Endothelial cell of umbilical vein (primary cell): ENCODE measurements around the gene STRBP. TPM values are rescaled to one million over a fixed set of nuclear protein-coding genes. Genes with fewer than 3 reads are reported as not detected.

Source experiments
- BruUV-seq: library from RNA; stranded (reverse); fragments of 400-500 nt; replicated peaks from 2 replicates; lab custom pipeline; 2021; lab: Mats Ljungman, UMichigan
- CTCF ChIA-PET: fragments of 300-600, 350-600 bp; sonication (Branson Sonifier 250); formaldehyde crosslinking; loops from one replicate; lab custom pipeline; 2021; ENCODE audit warnings: antibody characterized with exemption, inconsistent platforms; lab: Charles Lee
- POLR2A ChIA-PET: fragments of 300-600, 350-600 bp; sonication (Branson Sonifier 250); formaldehyde crosslinking; loops from one replicate; lab custom pipeline; 2021; ENCODE audit warnings: antibody characterized with exemption, inconsistent platforms; lab: Charles Lee
- DNase-seq: peaks from one replicate; pipeline ENCODE4 v3.0.0-alpha.2; 2011; ENCODE audit warnings: low read depth, low spot score
- FAIRE-seq: peaks from 2 replicates; lab custom pipeline; 2011; peaks lifted over from hg19 to GRCh38; lab: Jason Lieb, UNC
- H2AFZ ChIP-seq: 2 replicates; pipeline ENCODE4 v1.6.0; 2012; ENCODE audit warnings: low read depth, low read length, control low read depth, inconsistent platforms
- H3K27ac ChIP-seq: 2 replicates; pipeline ENCODE4 v1.5.1; 2011; ENCODE audit warnings: low read depth, mild to moderate bottlenecking, control low read depth, low read length, moderate library complexity; ENCODE audit not compliant: insufficient read depth
- H3K27me3 ChIP-seq, 2 experiments: 2 replicates each; pipeline versions ENCODE4 v1.6.0 to v1.6.1; 2011; ENCODE audit warnings: low read length in 2 of 2, mixed read lengths in 1 of 2; ENCODE audit not compliant: control insufficient read depth in 2 of 2, insufficient read depth in 2 of 2
- H3K36me3 ChIP-seq, 2 experiments: 2 replicates in 1 of 2; 3 replicates in 1 of 2; pipeline ENCODE4 v1.5.1; 2011; ENCODE audit warnings: low read length in 2 of 2, mild to moderate bottlenecking in 1 of 2, moderate library complexity in 1 of 2; ENCODE audit not compliant: control insufficient read depth in 2 of 2, insufficient read depth in 2 of 2; ENCODE audit errors: extremely low read depth in 1 of 2
- H3K4me1 ChIP-seq: 3 replicates; pipeline ENCODE4 v1.5.1; 2011; ENCODE audit warnings: mild to moderate bottlenecking, low read length; ENCODE audit not compliant: control insufficient read depth, insufficient read depth; ENCODE audit errors: extremely low read depth
- H3K4me2 ChIP-seq: 2 replicates; pipeline ENCODE4 v1.6.1; 2011; ENCODE audit warnings: low read length, control low read depth, mixed read lengths; ENCODE audit not compliant: insufficient read depth
- H3K4me3 ChIP-seq, 3 experiments: fragments of 200-600 bp in 1 of 3; sonication (generic), shearing (Covaris generic) in 1 of 3; replicated peaks in 1 of 3; 2 replicates each; pipeline ENCODE4 v1.5.1; 2011 to 2016; ENCODE audit warnings: control low read depth in 3 of 3, low read length in 3 of 3, mild to moderate bottlenecking in 2 of 3, inconsistent platforms in 1 of 3, low read depth in 1 of 3, moderate library complexity in 1 of 3; ENCODE audit not compliant: insufficient read depth in 1 of 3
- H3K79me2 ChIP-seq: 2 replicates; pipeline ENCODE4 v1.6.0; 2012; ENCODE audit warnings: low read length, inconsistent platforms; ENCODE audit not compliant: control insufficient read depth, insufficient read depth
- H3K9ac ChIP-seq: replicated peaks from 2 replicates; pipeline ENCODE3; 2011; ENCODE audit warnings: low read length, control low read depth; ENCODE audit not compliant: insufficient read depth; ENCODE audit errors: extremely low read depth
- H3K9me1 ChIP-seq: replicated peaks from 3 replicates; pipeline ENCODE4 v1.6.0; 2011; ENCODE audit warnings: mild to moderate bottlenecking, low read length; ENCODE audit not compliant: control insufficient read depth, insufficient read depth; ENCODE audit errors: extremely low read depth
- H3K9me3 ChIP-seq: replicated peaks from 2 replicates; pipeline ENCODE4 v1.5.1; 2012; ENCODE audit warnings: low read length, inconsistent platforms; ENCODE audit not compliant: control insufficient read depth, insufficient read depth
- H4K20me1 ChIP-seq: replicated peaks from 2 replicates; pipeline ENCODE3; 2011; ENCODE audit warnings: mild to moderate bottlenecking, low read length; ENCODE audit not compliant: control insufficient read depth, insufficient read depth; ENCODE audit errors: extremely low read depth
- EZH2 ChIP-seq: IDR thresholded peaks from 2 replicates; pipeline ENCODE4 v1.6.1; 2012; ENCODE audit warnings: borderline replicate concordance, low read depth, mild to moderate bottlenecking, moderate library complexity, low read length, inconsistent platforms; ENCODE audit not compliant: severe bottlenecking
- FOS ChIP-seq: IDR thresholded peaks from 2 replicates; pipeline ENCODE4 v1.6.1; 2011; ENCODE audit warnings: mild to moderate bottlenecking, low read length, moderate library complexity, borderline replicate concordance; ENCODE audit not compliant: insufficient read depth
- GATA2 ChIP-seq: IDR thresholded peaks from 2 replicates; pipeline ENCODE4 v1.7.0; 2011; ENCODE audit warnings: low read depth, mild to moderate bottlenecking, moderate library complexity, mixed read lengths, low read length; ENCODE audit not compliant: insufficient read length, insufficient read depth
- JUN ChIP-seq: IDR thresholded peaks from 2 replicates; pipeline ENCODE4 v1.6.1; 2011; ENCODE audit warnings: borderline replicate concordance, low read depth; ENCODE audit not compliant: insufficient read length, insufficient read depth
- MAX ChIP-seq: IDR thresholded peaks from 2 replicates; pipeline ENCODE4 v1.6.1; 2011; ENCODE audit not compliant: insufficient read depth, insufficient read length
- MYC ChIP-seq: IDR thresholded peaks from one replicate; pipeline ENCODE4 v1.6.1; 2011; ENCODE audit warnings: mild to moderate bottlenecking, low read depth, low read length
- POLR2A ChIP-seq: IDR thresholded peaks from 2 replicates; pipeline ENCODE4 v1.6.1; 2012; ENCODE audit warnings: low read depth, mild to moderate bottlenecking, control low read depth, low read length
- POLR2AphosphoS5 ChIP-seq: IDR thresholded peaks from 2 replicates; pipeline ENCODE4 v1.6.1; 2012; ENCODE audit warnings: low read depth, mild to moderate bottlenecking, control low read depth, low read length, moderate library complexity; ENCODE audit not compliant: insufficient read depth
- dilution Hi-C: fragments of 300-500 bp; cut with MboI; formaldehyde crosslinking; loops from one replicate; pipeline ENCODE4 v1.15.0; 2019; ENCODE audit warnings: low sequenced_read_pairs; ENCODE audit not compliant: extremely low pct_ligation_motif_present
- intact Hi-C: fragments of 100-400 bp; cut with micrococcal nuclease; formaldehyde crosslinking; loops from one replicate; pipeline ENCODE4 v1.10.0; 2022
- polyA plus RNA-seq, 4 experiments: library from polyadenylated mRNA; depleted of rRNA in 3 of 4; stranded (reverse) in 3 of 4; unstranded in 1 of 4; fragments of >200 nt; gene quantifications; 2 replicates each; pipeline versions ENCODE4 v1.2.1 to v1.2.3, GENCODE V29; 2011 to 2012; ENCODE audit warnings: missing spikeins in 1 of 4
- total RNA-seq: library from RNA; stranded (reverse); gene quantifications from 2 replicates; pipeline ENCODE4 v1.2.3, GENCODE V29; 2021
- TF ChIP-seq, protein P1 (sequence below), 2 donors: IDR thresholded peaks; 1 replicate in 1 of 2; 2 replicates in 1 of 2; pipeline ENCODE4 v1.5.1; 2011; ENCODE audit warnings: low read length in 2 of 2, mild to moderate bottlenecking in 2 of 2, moderate library complexity in 2 of 2, control low read depth in 1 of 2, inconsistent platforms in 1 of 2, low read depth in 1 of 2; ENCODE audit not compliant: insufficient read depth in 1 of 2; ENCODE audit errors: extremely low read depth in 1 of 2

Gene STRBP
- total and polyA plus RNA-seq, 2 donors (not counting 3 experiments of a cell fraction or from before 2014, with no cell fraction given) = 7.7 to 15.4 TPM

GRCh38 chr9:123115146-123115913 is 153.1 kb downstream of the STRBP start:
- BruUV-seq = no TSS peak
- intact Hi-C loops = no loop called here

More at GRCh38 chr9:123115146-123115913, 153.1 kb downstream of the STRBP start:
- H3K27me3 ChIP-seq = no peaks in the 10 kb centered on the region
- POLR2A ChIA-PET = no interaction called here
- H3K27ac ChIP-seq = no peak overlapping the region
- dilution Hi-C loops = no loop called here
- TF ChIP-seq MYC = no peak
- no peak for TF ChIP-seq POLR2AphosphoS5
- TF ChIP-seq GATA2 = no peak
- no peak for TF ChIP-seq EZH2
- no peak for TF ChIP-seq JUN
- no peak for TF ChIP-seq FOS
- no peak for TF ChIP-seq MAX
- TF ChIP-seq POLR2A = no peak
- TF ChIP-seq, protein P1, sequence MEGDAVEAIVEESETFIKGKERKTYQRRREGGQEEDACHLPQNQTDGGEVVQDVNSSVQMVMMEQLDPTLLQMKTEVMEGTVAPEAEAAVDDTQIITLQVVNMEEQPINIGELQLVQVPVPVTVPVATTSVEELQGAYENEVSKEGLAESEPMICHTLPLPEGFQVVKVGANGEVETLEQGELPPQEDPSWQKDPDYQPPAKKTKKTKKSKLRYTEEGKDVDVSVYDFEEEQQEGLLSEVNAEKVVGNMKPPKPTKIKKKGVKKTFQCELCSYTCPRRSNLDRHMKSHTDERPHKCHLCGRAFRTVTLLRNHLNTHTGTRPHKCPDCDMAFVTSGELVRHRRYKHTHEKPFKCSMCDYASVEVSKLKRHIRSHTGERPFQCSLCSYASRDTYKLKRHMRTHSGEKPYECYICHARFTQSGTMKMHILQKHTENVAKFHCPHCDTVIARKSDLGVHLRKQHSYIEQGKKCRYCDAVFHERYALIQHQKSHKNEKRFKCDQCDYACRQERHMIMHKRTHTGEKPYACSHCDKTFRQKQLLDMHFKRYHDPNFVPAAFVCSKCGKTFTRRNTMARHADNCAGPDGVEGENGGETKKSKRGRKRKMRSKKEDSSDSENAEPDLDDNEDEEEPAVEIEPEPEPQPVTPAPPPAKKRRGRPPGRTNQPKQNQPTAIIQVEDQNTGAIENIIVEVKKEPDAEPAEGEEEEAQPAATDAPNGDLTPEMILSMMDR (IDR thresholded peaks at IDR 0.05; ENCODE audit: extremely low read depth in 1 of 2, insufficient read depth in 1 of 2, low read depth in 1 of 2, low read length in 2 of 2) = no peak
- H2AFZ ChIP-seq = no peak overlapping the region
- H3K9me1 ChIP-seq = no peaks in the 10 kb centered on the region
- no peak overlapping the region for H3K4me2 ChIP-seq
- H3K4me1 ChIP-seq = no peaks in the 10 kb centered on the region
- FAIRE-seq = no peak
- H3K4me3 ChIP-seq = no peak overlapping the region
- no peak for DNase-seq
- no peaks in the 10 kb centered on the region for H3K79me2 ChIP-seq
- CTCF ChIA-PET = interaction anchor here (0.7 to 1.3 kb wide), 2 partner anchors 9 to 12 kb away, joined by 3 read pairs; no protein-coding TSS in a partner anchor
- no peak overlapping the region for H3K9ac ChIP-seq
- H3K36me3 ChIP-seq = peaks cover 0 to 2% of the 10 kb centered on the region in 2 experiments
- no peaks in the 10 kb centered on the region for H4K20me1 ChIP-seq
- H3K9me3 ChIP-seq = no peaks in the 10 kb centered on the region
